RWPE2 (cell line): ENCODE measurements around the gene PLEKHM3.

Experiments used
- ATAC-seq: fragments of 200-7000 bp; cut with Tn5 transposase; 3 replicates; pipeline ENCODE4 v1.9.1; 2021; ENCODE audit warnings: low read depth
- DNase-seq: peaks from one replicate; pipeline ENCODE4 v3.0.0-alpha.2; 2020; ENCODE audit warnings: low spot score
- H3K27ac ChIP-seq: fragments of 450-650 bp; 2 replicates; pipeline ENCODE4 v1.5.1; 2017; ENCODE audit warnings: mild to moderate bottlenecking; ENCODE audit not compliant: poor library complexity, severe bottlenecking
- H3K27me3 ChIP-seq: fragments of 250-450 bp; sonication (Bioruptor Pico); 2 replicates; pipeline ENCODE4 v1.5.1; 2021; ENCODE audit warnings: mild to moderate bottlenecking, moderate library complexity; ENCODE audit not compliant: insufficient read depth, poor library complexity, severe bottlenecking
- H3K36me3 ChIP-seq: fragments of 250-450 bp; sonication (Bioruptor Pico); 2 replicates; pipeline ENCODE4 v1.5.1; 2020; ENCODE audit warnings: low read depth, mild to moderate bottlenecking, moderate library complexity
- H3K4me1 ChIP-seq: fragments of 250-450 bp; sonication (Bioruptor Pico); 2 replicates; pipeline ENCODE4 v1.5.1; 2021; ENCODE audit warnings: mild to moderate bottlenecking, moderate library complexity; ENCODE audit not compliant: insufficient read depth, poor library complexity, severe bottlenecking
- H3K4me3 ChIP-seq: fragments of 250-450 bp; sonication (Bioruptor Pico); 2 replicates; pipeline ENCODE4 v1.5.1; 2021; ENCODE audit warnings: mild to moderate bottlenecking, moderate library complexity; ENCODE audit not compliant: severe bottlenecking
- H3K9me3 ChIP-seq: fragments of 250-450 bp; sonication (Bioruptor Pico); 2 replicates; pipeline ENCODE4 v1.5.1; 2021; ENCODE audit warnings: mild to moderate bottlenecking, moderate library complexity; ENCODE audit not compliant: severe bottlenecking
- TF ChIP-seq, protein P1 (sequence below): fragments of 450-650 bp; IDR thresholded peaks from one replicate; pipeline ENCODE4 v1.5.1; 2017; ENCODE audit warnings: mild to moderate bottlenecking, moderate library complexity; ENCODE audit not compliant: poor library complexity, severe bottlenecking

Gene PLEKHM3

DNA sequence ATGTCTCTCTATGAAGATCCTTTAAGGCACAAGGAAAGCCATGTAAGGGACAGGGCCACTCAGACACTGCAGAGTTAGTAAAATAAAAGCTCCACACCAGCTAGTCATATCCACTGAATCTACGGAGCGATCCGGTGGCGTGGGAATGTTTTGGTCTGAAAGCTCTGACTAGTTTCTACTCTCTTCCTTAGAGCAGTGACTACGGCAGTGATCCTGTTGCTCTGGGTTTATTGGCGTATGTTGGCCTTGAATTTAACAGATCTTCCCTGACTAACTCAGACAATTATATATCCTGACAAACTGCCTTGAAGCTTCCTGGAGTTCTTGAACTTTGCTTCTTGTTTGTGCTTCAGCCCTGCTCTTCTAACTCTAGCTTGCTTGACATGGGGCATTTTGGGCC, 140.3 kb downstream of the PLEKHM3 start:
- Histone ChIP-seq H3K4me1 (no peaks in the 10 kb centered on the region), H3K27me3 (no peaks in the 10 kb centered on the region), H3K4me3 (no peak overlapping the region), H3K27ac (no peak overlapping the region), H3K36me3 (no peaks in the 10 kb centered on the region), H3K9me3 (no peaks in the 10 kb centered on the region)
- no peak for DNase-seq
- TF ChIP-seq, protein P1, sequence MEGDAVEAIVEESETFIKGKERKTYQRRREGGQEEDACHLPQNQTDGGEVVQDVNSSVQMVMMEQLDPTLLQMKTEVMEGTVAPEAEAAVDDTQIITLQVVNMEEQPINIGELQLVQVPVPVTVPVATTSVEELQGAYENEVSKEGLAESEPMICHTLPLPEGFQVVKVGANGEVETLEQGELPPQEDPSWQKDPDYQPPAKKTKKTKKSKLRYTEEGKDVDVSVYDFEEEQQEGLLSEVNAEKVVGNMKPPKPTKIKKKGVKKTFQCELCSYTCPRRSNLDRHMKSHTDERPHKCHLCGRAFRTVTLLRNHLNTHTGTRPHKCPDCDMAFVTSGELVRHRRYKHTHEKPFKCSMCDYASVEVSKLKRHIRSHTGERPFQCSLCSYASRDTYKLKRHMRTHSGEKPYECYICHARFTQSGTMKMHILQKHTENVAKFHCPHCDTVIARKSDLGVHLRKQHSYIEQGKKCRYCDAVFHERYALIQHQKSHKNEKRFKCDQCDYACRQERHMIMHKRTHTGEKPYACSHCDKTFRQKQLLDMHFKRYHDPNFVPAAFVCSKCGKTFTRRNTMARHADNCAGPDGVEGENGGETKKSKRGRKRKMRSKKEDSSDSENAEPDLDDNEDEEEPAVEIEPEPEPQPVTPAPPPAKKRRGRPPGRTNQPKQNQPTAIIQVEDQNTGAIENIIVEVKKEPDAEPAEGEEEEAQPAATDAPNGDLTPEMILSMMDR = no peak
- no peak for ATAC-seq

GRCh38 chr2:207884127-207884526, 141.2 kb downstream of the PLEKHM3 start:
- Histone ChIP-seq H3K27me3 (no peaks in the 10 kb centered on the region), H3K4me3 (no peak overlapping the region), H3K36me3 (no peaks in the 10 kb centered on the region), H3K9me3 (no peaks in the 10 kb centered on the region), H3K4me1 (no peaks in the 10 kb centered on the region), H3K27ac (no peak overlapping the region)
- TF ChIP-seq, protein P1 = no peak
- DNase-seq = no peak
- ATAC-seq = no peak

GRCh38 chr2:207883002-207883780, 142.1 kb downstream of the PLEKHM3 start:
- Histone ChIP-seq H3K4me1 (no peaks in the 10 kb centered on the region), H3K27me3 (no peaks in the 10 kb centered on the region), H3K36me3 (no peaks in the 10 kb centered on the region), H3K9me3 (no peaks in the 10 kb centered on the region), H3K27ac (no peak overlapping the region), H3K4me3 (no peak overlapping the region)
- TF ChIP-seq, protein P1 = no peak
- no peak for DNase-seq
- no peak for ATAC-seq

GRCh38 chr2:207881902-207882301, 143.4 kb downstream of the PLEKHM3 start:
- Histone ChIP-seq H3K4me1 (no peaks in the 10 kb centered on the region), H3K36me3 (no peaks in the 10 kb centered on the region), H3K9me3 (no peaks in the 10 kb centered on the region), H3K4me3 (no peak overlapping the region), H3K27ac (no peak overlapping the region), H3K27me3 (no peaks in the 10 kb centered on the region)
- TF ChIP-seq, protein P1 = no peak
- DNase-seq = no peak
- ATAC-seq = no peak

DNA sequence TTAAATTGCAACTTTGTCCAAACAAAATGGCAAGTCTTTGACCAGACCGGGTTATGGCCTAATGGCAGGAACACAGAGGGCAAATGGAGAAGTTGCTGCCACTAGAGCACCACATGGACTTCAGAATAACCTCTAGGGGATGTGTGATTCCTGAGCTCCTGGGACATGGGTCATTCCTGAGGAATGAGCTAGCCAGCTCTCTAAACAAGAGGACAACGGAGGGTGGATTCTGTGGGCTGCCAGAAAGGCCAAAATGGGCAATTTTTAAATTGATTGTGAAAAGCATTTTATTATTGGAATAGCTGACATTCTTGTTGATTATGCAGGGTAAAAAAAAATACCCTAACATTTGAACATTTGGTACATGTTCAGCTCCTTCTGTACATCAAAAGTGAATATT, 145.8 kb downstream of the PLEKHM3 start:
- Histone ChIP-seq H3K4me3 (no peak overlapping the region), H3K9me3 (no peaks in the 10 kb centered on the region), H3K36me3 (no peaks in the 10 kb centered on the region), H3K27ac (no peak overlapping the region), H3K27me3 (no peaks in the 10 kb centered on the region), H3K4me1 (no peaks in the 10 kb centered on the region)
- TF ChIP-seq, protein P1 = no peak
- ATAC-seq (no peak), DNase-seq (no peak)
